MG63 (cell line): ENCODE measurements around the gene CLSTN3. TPM values are rescaled to one million over a fixed set of nuclear protein-coding genes. Genes with fewer than 3 reads are reported as not detected.

Source experiments
- DNase-seq: peaks from one replicate; pipeline ENCODE4 v3.0.0-alpha.2; 2020
- H3K27me3 ChIP-seq: fragments of 250-450 bp; sonication (Bioruptor Pico); 2 replicates; pipeline ENCODE4 v1.5.1; 2020; ENCODE audit warnings: mild to moderate bottlenecking, moderate library complexity
- H3K36me3 ChIP-seq: fragments of 250-450 bp; sonication (Bioruptor Pico); 2 replicates; pipeline ENCODE4 v1.5.1; 2020; ENCODE audit warnings: mild to moderate bottlenecking, moderate library complexity
- H3K4me3 ChIP-seq: fragments of 250-450 bp; sonication (Bioruptor Pico); 2 replicates; pipeline ENCODE4 v1.5.1; 2020; ENCODE audit warnings: mild to moderate bottlenecking, moderate library complexity
- H3K9me3 ChIP-seq: fragments of 250-450 bp; sonication (Bioruptor Pico); 2 replicates; pipeline ENCODE4 v1.5.1; 2020; ENCODE audit warnings: mild to moderate bottlenecking, moderate library complexity
- total RNA-seq: library from RNA; depleted of rRNA; stranded (reverse); fragments of >200 nt; shearing (Covaris generic); gene quantifications from 2 replicates; pipeline ENCODE4 v1.2.3, GENCODE V29; 2014; ENCODE audit warnings: low replicate concordance

CLSTN3 gene
- total RNA-seq, 1 experiment from 2014 or later, result not detected

DNA sequence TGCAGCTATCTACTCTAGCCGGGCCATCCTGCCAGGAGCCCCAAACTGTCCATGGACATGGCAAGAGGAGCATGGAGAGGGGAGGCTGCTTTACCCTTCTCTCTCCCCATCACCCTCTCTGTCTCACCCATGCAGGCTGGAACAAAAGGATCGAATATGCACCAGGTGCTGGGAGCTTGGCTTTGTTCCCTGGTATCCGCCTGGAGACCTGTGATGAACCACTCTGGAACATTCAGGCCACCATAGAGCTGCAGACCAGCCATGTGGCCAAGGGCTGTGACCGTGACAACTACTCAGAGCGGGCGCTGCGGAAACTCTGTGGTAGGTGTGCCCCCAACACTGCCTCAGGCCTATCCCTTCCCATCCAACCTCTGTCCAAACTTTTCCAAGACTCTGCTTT, 5.9 kb downstream of the CLSTN3 start:
- Histone ChIP-seq H3K36me3 (no peaks in the 10 kb centered on the region), H3K27me3 (0 out of 2 replicates have a peak, but pooled peaks cover 2% of the 10 kb centered on the region), H3K4me3 (no peak overlapping the region), H3K9me3 (no peaks in the 10 kb centered on the region)
- DNase-seq, result no peak

DNA sequence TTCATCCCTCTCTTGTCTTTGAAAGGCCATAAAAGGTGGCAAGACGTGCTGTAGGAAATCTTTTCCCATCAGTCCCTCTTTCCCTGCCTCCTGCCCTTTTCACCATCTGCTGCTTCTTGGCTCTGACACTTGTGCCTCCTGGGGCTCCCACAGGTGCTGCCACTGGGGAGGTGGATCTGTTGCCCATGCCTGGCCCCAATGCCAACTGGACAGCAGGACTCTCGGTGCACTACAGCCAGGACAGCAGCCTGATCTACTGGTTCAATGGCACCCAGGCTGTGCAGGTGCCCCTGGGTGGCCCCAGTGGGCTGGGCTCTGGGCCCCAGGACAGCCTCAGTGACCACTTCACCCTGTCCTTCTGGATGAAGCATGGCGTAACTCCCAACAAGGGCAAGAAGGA, 6.5 kb downstream of the CLSTN3 start:
- Histone ChIP-seq H3K27me3 (no peaks in the 10 kb centered on the region), H3K4me3 (no peak overlapping the region), H3K36me3 (no peaks in the 10 kb centered on the region), H3K9me3 (no peaks in the 10 kb centered on the region)
- no peak for DNase-seq

DNA sequence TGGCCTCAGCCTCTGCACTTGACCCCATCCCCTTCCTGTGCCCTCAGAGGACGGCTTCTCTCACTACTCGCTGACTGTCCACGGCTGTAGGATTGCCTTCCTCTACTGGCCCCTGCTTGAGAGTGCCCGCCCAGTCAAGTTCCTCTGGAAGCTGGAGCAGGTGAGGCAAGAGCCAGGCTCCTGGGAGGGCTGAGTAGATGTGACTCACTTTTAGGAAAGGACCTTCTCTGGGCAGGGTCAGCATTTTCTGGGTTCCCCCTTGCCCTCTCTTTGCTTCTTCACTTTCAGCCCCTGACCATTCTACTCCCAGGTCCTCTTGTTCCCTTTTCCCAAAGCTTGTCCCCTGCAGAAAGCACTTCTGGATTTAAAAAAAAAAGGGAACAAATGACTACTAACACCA, 7.7 kb downstream of the CLSTN3 start:
- no peaks in the 10 kb centered on the region for H3K36me3 ChIP-seq
- no peaks in the 10 kb centered on the region for H3K9me3 ChIP-seq
- H3K4me3 ChIP-seq, result no peak overlapping the region
- DNase-seq, result no peak
- H3K27me3 ChIP-seq, result no peaks in the 10 kb centered on the region

DNA sequence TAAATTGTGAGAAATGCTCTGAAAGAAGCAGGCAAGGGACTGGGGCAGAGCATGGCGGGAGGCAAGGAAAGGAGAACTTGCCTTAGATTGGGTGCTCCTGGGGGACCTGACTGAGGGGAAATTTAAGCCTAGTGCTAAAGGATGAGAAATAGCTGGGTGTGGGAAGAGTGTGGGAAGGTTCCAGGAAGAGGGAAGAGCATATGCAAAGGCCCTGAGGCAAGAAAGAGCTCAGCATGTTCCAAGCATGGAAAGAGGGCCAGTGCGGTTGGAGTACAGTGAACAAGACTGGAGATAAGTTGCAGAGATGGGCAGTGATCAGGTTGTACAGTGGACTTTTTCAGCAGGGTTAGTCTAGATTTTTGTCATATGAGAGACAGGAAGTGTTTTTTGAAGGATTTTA, 9.0 kb downstream of the CLSTN3 start:
- no peaks in the 10 kb centered on the region for H3K27me3 ChIP-seq
- H3K9me3 ChIP-seq, result no peaks in the 10 kb centered on the region
- no peak overlapping the region for H3K4me3 ChIP-seq
- DNase-seq, result no peak
- H3K36me3 ChIP-seq, result no peaks in the 10 kb centered on the region

DNA sequence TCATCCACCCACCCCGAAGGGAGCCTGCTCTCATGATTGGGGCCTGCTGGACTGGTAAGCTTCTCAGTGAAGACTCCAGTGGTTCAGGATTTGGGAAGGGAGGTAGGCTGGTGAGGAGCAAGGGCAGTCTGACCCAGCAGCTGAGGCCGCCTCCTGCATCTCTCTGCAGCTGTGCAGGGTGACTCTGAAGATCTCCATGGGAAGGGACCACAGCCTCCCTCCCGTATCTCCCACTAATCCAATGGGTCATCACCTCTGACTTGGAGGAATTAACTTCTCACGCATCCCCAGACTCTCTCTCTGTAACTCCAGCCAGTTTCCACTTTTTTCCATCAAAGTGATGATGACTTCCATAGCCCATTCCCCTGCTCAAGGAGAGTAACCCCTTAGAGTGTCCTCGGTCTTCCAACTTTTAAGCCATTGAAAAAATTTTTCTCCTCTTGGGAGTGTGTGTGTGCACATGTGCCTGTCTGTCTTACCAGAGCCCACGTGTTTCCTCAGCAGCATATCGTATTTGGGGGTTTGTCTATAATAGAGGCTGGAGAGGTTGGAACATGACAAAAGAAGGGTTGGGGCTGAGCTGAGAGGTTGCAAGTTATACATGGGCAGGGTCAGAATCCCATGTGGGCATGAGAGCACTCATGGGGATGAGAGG, 11.3 kb downstream of the CLSTN3 start:
- Histone ChIP-seq H3K4me3 (no peak overlapping the region), H3K36me3 (no peaks in the 10 kb centered on the region), H3K27me3 (no peaks in the 10 kb centered on the region), H3K9me3 (no peaks in the 10 kb centered on the region)
- DNase-seq, result no peak

DNA sequence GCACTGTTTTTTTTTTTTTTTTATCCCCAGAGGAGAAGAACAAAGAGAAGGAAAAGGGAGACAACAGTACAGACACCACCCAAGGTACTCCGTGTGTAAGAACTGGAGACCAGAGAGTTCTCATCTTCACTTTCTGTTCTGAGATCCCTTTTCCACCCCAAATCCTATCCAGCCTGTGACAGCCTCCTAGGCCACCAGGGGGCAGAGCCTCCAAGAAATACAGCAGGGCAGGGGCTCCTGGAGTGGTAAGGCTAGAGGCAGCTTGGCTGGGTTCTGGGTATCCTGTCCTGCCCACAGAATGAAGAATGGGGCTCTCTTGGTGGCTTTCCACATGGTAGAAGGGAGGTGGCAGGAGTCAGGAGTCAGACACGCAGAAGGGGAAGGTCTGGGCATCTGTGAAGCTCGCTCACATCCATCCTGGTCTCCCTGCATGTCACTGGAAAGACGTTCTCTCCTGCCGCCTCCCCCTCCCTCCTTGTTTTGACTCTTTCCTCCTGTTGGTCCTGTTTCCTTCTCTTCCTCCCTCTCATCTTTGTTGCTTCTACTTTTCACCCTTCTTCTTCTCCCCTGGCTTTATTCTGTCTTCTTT, 12.0 kb downstream of the CLSTN3 start:
- H3K27me3 ChIP-seq, result no peaks in the 10 kb centered on the region
- no peak overlapping the region for H3K4me3 ChIP-seq
- no peaks in the 10 kb centered on the region for H3K36me3 ChIP-seq
- DNase-seq, result peak; percentile 44
- H3K9me3 ChIP-seq, result no peaks in the 10 kb centered on the region

DNA sequence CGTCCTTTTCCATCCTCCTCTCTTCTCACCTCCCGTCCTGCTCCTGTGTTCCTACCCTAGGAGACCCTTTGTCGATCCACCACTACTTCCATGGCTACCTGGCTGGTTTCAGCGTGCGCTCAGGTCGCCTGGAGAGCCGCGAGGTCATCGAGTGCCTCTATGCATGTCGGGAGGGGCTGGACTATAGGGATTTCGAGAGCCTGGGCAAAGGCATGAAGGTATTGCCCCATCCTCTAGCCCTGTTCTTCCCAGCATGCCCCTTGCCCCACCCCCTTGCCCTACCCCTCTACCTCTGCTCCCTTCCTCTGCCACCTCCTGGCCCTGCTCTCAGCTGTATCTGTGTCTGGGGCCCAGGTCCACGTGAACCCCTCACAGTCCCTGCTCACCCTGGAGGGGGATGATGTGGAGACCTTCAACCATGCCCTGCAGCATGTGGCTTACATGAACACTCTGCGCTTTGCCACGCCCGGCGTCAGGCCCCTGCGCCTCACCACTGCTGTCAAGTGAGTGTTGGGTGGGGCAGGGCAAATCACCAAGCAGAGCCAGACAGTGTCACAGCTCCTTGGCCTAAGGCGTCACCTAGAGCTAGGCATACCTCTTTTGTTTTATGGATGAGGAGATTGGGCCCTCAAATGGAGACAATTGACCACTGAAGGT, 12.8 kb downstream of the CLSTN3 start:
- H3K9me3 ChIP-seq, result no peaks in the 10 kb centered on the region
- H3K27me3 ChIP-seq, result no peaks in the 10 kb centered on the region
- H3K36me3 ChIP-seq, result no peaks in the 10 kb centered on the region
- no peak for DNase-seq
- no peak overlapping the region for H3K4me3 ChIP-seq

DNA sequence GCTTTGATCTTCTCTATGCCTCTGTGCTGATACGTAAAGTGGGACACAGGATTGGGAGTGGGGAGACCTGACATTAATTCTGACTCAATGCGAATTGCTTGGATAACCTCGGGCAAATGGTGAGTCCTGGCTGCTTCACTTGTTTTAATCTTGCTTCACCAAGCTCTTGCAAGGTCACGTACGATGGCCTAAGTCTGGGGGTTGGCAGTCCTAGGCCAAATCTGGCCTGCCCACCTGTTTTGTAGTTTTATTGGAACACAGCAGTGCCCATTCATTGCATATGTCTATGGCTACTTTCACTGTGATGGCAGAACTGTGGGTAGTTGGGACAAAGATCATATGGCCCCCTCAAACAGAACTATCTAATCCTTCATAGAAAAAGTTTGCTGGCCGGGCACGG, 13.4 kb downstream of the CLSTN3 start:
- no peak for DNase-seq
- Histone ChIP-seq H3K36me3 (no peaks in the 10 kb centered on the region), H3K27me3 (no peaks in the 10 kb centered on the region), H3K9me3 (no peaks in the 10 kb centered on the region), H3K4me3 (no peak overlapping the region)

DNA sequence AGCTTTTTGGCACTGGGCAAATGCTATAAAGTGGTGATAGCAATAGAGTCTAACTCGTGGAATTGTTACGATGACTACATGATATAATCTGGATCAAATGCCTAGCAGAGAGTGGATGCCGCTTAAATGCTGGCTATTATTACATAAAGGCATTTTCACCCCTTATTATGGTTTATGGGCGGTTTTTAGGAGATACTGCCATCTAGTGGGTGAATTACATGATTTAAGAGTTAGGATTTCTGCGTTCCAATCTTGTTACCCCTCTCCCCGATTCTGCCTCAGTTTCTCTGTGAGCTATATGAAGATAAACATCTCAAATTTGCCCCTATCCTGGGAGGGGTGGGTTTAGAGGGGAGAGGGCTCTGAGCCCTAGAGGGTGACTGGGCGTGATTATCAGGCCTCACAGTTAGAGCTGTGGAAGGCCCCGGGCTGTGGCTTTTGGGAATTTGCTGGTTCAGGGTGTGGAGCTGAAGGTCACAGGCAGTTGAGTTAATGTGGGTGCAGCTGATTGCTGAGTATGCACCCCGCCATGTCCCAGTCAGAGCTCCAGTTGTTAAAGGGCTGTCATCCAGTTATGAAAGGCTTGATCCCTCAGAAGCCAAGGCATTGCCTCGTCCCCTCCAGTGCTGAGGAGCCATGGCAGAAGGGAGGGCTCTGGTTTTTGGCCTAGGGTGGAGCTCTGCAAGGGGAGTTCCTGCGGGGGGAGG, 14.4 kb downstream of the CLSTN3 start:
- H3K27me3 ChIP-seq, result no peaks in the 10 kb centered on the region
- no peak for DNase-seq
- no peak overlapping the region for H3K4me3 ChIP-seq
- H3K36me3 ChIP-seq, result no peaks in the 10 kb centered on the region
- H3K9me3 ChIP-seq, result no peaks in the 10 kb centered on the region

DNA sequence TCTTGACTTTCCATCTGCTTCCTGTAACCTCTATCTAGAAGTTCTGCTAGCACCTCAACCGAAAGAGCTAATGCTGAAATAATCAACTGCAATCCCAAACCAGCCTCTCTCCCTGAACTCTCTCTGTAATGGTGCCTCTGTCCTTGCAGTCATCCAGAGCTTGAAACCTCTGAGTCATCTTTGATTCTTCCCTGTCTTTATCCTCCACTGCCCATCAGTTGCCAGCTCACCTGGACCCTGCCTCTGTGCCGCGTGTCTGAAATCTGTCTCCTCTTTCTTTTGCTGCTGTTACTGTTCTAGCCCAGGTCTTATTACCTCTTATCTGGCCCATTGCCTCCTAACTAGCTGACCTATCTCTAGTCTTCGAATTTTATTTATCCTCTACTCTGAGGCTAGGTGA, 15.5 kb downstream of the CLSTN3 start:
- DNase-seq, result no peak
- H3K9me3 ChIP-seq, result no peaks in the 10 kb centered on the region
- H3K4me3 ChIP-seq, result no peak overlapping the region
- no peaks in the 10 kb centered on the region for H3K36me3 ChIP-seq
- no peaks in the 10 kb centered on the region for H3K27me3 ChIP-seq

DNA sequence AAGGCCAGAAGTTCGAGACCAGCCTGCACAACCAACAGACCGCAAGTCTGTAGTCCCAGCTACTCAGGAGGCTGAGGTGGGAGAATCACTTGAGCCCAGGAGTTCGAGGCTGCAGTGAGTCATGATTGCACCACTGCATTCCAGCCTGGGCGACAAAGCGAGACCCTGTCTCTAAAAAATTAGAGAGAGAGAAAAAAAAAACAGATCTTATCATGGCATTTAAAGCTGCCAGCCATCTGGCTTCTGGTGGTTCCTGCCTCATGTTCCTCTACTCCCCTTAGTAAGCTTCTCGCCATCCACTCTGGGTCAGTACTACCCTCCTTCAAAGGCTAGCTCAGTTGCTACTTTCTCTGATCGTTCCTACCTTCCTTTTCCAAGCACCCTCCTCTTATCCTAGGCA, 16.1 kb downstream of the CLSTN3 start:
- Histone ChIP-seq H3K36me3 (no peaks in the 10 kb centered on the region), H3K4me3 (no peak overlapping the region), H3K27me3 (no peaks in the 10 kb centered on the region), H3K9me3 (no peaks in the 10 kb centered on the region)
- DNase-seq, result no peak

DNA sequence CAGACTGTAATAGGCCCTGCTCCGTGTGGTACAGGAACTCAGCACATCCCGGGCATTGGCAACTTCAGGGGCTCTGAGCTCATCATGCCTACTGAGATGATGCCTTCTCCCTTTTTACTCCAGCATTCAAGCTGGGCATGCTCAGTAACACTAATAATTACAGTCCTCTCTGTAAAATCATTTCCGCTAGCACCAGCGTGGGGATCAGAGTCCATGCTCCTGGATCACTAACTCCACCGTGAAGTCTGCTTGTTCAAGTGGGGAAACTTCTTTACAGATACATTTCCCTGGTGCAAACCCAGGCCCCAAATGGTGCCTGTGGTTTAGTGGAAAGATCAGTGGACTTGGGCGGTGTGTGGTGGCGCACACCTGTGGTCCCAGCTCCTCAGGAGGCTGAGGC, 16.7 kb downstream of the CLSTN3 start:
- DNase-seq, result no peak
- Histone ChIP-seq H3K27me3 (no peaks in the 10 kb centered on the region), H3K4me3 (no peak overlapping the region), H3K36me3 (no peaks in the 10 kb centered on the region), H3K9me3 (no peaks in the 10 kb centered on the region)

DNA sequence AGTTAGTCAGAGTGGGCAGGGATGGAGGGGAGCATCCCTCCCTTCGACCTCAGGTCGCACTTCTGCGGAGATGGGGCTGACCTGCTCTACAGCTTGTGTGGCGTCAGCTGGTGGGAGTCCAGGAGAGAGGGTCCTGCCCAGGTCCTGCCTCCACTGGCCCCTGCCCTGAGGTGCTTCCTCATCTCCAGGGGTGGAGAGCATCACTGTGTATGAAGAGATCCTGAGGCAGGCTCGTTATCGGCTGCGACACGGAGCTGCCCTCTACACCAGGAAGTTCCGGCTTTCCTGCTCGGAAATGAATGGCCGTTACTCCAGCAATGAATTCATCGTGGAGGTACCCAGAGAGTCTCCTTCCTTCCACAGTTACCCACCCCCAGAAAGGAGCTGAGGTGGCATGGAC, 20.2 kb downstream of the CLSTN3 start:
- no peak overlapping the region for H3K4me3 ChIP-seq
- no peak for DNase-seq
- H3K36me3 ChIP-seq, result no peaks in the 10 kb centered on the region
- H3K27me3 ChIP-seq, result no peaks in the 10 kb centered on the region
- no peaks in the 10 kb centered on the region for H3K9me3 ChIP-seq

DNA sequence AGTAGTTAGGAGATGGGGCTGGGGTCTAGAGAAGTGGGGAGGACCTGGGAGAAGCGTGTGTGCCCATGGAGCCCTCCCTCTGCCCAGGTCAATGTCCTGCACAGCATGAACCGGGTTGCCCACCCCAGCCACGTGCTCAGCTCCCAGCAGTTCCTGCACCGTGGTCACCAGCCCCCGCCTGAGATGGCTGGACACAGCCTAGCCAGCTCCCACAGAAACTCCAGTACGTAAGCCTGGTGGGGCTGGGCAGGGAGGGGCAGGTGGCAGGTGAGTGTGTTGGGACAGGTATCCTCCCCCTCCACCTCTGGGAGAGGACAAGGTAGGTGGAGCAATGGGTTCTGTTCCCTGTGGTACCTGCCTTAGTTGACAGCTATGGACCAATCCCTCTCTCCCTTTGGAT, 20.7 kb downstream of the CLSTN3 start:
- H3K9me3 ChIP-seq, result no peaks in the 10 kb centered on the region
- no peak for DNase-seq
- no peaks in the 10 kb centered on the region for H3K27me3 ChIP-seq
- H3K36me3 ChIP-seq, result no peaks in the 10 kb centered on the region
- H3K4me3 ChIP-seq, result no peak overlapping the region

DNA sequence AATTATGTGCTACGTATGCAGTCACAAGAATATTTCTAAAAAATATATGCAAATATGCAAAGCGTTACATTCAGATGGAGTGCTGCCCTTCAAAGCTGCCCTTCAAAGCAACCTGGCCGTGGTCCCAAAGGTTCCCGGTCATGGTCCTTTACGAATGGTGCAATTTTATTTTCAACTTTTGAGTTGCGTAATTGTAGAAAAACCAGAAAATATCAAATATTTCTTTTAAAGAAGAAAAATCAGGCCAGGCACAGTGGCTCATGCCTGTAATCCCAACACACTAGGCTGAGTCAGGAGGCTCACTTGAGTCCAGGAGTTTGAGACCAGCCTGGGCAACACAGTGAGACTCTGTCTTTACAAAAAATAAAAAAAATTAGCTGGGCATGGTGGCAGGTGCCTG, 21.4 kb downstream of the CLSTN3 start:
- DNase-seq, result no peak
- H3K4me3 ChIP-seq, result no peak overlapping the region
- H3K9me3 ChIP-seq, result no peaks in the 10 kb centered on the region
- H3K27me3 ChIP-seq, result no peaks in the 10 kb centered on the region
- H3K36me3 ChIP-seq, result no peaks in the 10 kb centered on the region

DNA sequence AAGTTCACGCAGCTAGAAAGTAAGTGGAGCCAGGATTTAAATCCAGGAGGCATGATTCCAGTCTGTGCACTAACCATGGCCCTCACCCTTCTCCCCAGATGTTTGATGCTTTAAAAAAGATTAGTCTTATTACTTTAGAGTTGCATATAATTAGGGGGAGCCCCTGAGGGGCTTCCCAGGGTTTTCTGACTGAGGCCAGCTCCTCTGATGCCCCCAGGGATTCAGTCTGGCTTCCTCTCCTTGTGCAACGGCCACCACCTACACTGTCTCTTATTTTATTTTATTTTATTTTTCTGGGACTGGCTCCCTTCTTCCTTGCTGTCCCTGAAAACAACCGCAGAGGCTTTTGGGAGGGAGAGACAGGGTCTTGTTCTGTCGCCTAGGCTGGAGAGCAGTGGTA, 22.6 kb downstream of the CLSTN3 start:
- Histone ChIP-seq H3K9me3 (no peaks in the 10 kb centered on the region), H3K27me3 (no peaks in the 10 kb centered on the region), H3K36me3 (no peaks in the 10 kb centered on the region), H3K4me3 (no peak overlapping the region)
- no peak for DNase-seq

DNA sequence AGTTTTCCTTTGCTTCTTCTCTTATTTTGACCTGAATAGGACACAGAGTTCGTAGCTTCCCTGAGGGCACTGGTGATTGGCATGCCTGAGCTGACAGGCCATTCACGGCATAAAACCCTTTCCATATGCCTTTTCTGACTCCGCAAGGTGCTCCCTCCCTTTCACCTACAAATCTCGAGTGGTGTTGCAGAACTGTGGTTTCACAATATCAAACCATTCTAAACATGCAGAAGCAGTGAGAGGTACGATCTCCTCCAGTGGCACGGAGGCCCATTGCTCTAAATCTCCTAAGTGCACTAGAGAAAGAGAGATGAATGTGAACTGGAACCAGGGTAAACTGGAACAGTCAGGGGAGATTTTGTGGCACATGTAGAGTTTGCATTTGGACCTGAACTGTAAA, 23.9 kb downstream of the CLSTN3 start:
- Histone ChIP-seq H3K36me3 (no peaks in the 10 kb centered on the region), H3K27me3 (no peaks in the 10 kb centered on the region), H3K9me3 (no peaks in the 10 kb centered on the region), H3K4me3 (no peak overlapping the region)
- no peak for DNase-seq
